NCI-H510A (cell line): ENCODE data around the gene DCD.
A peak's percentile ranks its signal among the peaks of the same experiment; 100 is the strongest.
"Not testable (repeated sequence)": the region's sequence is repeated elsewhere in the genome, so short reads cannot be mapped to it uniquely, and the experiment has no call there.

Experiments
- DNase-seq: peaks from one replicate; lab custom pipeline; 2025; lab: John Stamatoyannopoulos, UW

DCD gene, protein sequence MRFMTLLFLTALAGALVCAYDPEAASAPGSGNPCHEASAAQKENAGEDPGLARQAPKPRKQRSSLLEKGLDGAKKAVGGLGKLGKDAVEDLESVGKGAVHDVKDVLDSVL

DNA sequence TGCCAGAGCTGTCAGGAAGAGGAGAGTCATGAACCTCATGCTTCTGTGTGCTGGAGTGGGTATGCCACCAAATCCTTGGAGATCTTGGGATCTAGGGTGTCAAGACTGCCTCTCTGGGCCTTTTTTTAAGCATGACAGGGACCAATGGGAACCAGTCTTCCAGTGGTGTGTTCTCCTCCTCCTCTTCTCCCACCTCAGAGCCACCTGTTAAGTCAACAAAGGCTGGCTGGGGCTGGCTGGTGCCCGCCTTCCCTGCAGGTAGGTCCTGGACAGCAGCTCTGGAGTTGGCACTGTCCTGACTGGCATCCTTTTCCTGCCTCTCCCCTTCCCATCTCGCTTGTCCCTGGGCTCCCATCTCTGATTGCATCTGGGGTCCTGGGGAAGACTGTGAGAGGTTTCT, at the start of gene DCD:
TSS of gene DCD (minus strand) at position 101 of the 400 bp plus-strand sequence. CDS start at position 39, 62 bp downstream.
- DNase-seq: no peak

DNA sequence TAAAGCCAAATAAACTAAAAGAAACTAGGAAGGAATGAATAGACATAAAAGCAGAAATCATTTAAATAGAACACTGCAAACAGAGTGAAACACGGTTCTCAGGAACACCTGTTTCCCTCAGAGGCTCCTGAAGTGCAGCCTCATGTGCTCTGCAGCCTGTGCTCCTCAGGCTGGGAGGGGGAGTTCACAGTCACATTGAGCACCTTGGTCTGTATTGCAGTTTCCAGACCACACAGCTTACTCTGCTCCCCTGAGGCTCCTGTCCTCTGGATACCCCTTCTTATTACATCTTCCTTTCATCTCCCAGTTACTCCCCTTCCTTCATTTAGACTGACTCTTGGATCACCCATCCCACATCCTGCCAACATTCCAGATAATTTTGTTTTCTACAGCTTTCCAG, 49.7 kb upstream of the DCD start:
- DNase-seq: no peak

DNA sequence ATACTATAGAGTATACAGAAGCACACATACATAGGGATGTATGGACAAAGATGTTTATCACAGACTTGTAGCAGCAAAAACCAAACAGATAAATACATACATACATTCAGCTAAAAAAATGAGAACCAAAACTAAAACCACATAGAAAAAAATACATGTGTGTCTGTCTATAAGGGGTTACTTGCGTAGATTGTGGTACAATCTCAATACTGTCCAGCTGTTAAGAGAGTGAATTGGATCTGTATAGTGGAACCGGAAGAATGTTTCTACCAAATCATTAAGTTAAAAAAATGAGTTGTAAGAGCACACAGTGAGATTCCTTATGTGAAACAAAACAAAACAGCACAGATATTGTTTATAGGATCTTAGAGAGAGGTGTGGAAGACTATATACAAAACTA, 44.2 kb upstream of the DCD start:
- no peak for DNase-seq

DNA sequence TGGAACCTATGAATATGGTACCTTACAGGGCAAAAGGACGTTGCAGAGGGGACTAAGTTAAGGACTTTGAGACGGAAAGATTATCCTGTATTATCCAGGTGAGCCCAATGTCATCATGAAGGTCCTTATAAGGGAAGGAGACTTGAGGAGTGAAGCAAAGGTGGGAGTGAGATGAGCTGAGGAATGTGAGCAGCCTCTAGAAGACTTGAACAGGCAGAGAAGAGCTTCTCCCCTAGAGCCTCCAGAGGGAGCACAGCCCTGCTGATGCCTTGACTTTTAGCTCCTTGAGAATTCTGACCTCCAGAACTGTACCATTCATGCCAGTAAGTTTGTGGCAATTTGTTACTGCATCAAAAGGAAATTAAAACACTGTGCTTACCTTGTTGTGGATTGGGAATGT, 41.8 kb upstream of the DCD start:
- DNase-seq: no peak

DNA sequence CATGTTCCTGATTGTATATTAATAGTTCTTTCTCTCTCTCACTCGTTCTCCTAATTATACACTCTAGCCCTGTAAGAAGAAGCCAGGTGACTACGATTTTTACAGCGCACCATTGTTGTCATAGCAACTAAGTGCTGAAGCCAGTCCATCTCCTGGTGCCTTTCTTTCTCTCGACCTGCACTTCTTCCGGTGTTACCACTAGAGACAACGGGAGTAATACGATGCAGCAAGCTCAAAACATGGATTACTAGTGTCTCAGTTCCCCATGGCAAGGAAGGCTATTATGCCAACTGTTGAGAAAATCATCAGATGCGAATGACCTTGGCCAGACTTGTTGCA, 40.8 kb upstream of the DCD start:
- DNase-seq: peak; percentile 29

DNA sequence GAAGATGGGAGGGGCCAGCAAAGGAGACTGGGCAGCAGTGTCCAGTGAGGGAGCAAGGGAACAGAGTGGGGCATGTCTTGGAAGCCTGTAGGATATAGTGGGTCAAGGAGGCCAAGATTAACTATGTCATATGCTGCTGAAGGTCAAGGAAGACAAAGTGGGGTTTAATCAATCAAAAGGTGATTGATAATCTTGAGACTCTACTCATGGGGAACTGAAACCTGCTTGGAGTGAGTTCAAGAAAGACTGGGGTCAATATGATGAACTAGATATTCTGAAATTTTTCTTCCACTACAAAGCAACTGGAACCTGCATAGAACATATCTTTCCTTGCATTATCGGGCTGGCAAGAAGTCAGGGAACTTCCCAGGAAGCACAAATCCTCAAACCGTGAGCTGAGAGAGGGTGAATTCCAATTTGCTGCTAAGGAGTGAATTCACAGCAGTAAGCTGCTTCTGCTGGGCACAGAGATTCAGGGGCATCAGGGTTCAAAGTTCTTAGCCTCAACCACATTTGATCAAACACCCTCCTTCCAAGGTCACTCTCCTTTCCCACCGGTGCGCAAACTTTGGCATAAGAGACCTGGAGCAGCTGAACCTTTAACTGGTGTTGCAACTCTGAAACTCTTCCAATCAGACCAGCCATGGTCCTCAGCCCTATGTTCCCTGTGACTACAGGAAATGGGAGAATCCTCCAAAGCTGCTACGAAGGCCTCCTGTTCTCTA, 40.3 kb upstream of the DCD start:
- no peak for DNase-seq

DNA sequence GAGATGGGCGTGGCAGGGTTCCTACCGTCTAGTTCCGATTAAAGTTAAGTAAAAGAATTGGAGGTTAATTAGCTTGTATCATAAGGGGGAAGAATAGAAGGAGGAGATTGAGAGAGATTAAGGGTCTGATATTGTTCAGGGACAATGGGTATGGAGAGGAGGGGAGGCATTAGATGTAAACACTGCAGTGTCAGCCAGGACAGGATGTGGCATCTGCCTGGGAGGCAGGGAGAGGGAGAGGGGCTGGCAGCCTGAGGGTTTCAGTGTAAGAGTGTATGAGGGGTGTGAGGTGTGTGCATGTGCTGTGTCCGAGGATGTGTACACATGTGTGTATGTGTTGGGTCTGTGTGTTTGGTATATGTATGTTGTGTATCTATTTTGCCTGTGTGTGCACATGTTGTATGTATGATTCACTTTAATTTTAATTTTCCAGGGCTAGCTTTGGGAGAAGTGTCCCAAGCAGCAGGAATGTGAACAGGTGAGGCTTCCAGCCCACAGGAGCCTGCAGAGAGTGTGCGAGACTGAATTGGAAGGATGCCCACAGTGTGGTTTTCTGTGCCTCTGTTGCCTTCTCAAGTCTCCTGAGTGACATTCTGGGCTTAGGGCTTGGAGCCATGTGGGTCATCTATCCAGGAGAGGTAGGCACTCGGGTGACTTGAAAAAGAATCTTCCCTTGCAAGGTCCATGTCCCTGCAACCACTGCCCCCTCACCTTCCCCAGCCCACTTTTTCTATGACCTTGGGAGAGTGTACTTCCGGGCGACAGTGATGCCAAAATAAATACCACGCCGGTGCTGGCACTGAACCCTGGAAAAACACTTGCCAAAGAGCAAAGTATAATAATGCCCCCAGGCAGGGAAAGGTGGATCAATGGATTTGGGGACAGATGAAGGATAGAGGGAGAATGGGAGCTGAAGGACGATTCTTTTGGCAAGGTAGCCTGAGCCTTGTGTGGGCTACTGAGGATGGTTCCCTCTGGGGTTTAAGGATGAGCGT, 36.8 kb upstream of the DCD start:
- DNase-seq: no peak

DNA sequence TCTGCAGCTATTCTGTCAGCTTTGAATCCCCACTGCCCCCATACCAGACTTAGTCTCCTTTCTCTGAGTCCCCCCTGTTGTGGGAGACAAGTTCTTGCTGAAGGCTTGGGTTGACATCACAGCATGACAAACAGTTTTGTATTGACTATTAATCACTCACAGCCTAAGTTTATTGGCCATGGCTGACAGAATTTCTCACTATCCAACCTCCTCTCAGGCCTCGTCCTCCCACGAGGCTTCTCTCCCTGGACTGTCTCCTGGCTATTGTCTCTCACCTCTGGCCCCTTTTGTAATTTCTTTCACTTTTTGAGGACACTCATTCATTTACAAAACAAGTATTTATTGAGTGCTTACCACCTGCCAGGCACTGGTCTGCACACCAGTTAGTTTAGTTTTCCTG, 35.2 kb upstream of the DCD start:
- DNase-seq: no peak

DNA sequence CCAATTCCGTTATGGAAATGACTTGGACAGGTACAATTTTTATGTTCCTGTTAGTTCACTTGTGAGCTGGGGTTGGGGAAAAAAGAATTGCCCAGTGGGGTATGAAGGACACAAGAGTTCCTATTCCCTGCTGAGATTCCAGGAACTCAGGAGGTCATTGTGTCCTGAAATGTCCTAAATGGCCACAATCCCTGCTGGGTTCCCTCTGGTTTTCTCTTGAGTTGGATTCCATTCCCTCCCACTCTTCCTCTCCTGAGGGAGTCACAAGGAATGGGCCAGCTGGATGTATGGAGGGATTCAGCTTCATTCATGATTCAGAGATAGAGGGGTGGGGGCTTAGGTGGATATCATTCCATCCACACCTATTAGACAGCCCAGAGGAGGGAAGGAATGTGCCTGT, 34.5 kb upstream of the DCD start:
- no peak for DNase-seq

DNA sequence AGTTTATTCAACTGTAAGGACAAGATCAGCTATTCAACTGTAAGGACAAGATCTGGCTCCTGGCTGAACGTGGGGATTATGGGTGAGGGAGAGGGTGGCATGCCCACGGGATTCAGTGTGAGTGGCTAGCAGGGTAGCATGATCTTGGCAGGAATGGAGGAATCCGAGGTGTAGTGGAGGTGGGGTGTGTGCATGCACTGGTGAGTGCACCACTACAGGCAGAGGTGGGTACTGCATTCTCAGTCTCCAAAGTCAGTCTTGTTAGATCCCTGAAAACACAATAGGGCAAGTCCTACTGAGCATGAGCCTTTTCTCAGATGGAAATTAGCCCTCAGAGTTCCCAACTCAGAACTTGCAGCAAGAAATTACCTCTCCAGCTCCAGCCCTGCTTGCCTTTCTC, 32.2 kb upstream of the DCD start:
- no peak for DNase-seq

DNA sequence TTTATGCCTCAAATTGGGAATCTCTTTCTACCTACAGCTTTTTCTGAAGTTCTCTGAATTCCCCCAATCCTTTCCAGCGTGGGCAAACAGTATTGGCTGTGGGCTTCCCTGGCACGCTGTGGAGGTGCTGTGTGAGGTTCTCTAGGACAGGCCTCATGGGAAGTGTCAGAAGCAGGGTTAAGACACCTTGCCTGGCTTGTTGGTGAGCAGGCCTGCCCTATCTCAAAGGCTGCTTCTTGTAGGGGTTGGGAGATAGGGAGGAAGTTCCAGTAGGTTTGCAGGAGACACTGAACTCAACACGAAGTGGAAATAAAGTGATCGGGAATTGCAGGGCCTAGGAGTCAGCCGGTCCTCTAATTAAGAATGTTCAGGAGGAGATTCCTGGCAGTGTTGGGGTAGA, 30.0 kb upstream of the DCD start:
- no peak for DNase-seq

DNA sequence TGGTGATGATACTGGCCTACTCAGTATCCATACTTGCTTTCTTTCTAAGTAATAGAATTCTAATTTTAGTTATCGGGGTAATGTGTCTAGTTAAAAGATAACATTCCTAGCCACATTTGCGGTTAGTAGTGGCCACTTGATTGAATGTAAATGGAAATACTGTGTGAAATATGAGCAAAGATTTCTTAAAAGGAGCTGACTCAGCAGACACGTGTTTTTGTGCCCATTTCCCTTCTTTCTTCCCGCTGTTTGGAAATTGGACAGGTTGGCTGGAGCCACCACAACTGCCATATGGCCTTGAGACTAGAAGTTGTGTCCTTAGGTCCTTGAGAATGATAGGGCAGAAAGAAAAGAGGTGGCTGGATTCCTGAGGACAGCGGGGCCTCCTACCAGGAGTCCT, 19.8 kb upstream of the DCD start:
- no peak for DNase-seq

DNA sequence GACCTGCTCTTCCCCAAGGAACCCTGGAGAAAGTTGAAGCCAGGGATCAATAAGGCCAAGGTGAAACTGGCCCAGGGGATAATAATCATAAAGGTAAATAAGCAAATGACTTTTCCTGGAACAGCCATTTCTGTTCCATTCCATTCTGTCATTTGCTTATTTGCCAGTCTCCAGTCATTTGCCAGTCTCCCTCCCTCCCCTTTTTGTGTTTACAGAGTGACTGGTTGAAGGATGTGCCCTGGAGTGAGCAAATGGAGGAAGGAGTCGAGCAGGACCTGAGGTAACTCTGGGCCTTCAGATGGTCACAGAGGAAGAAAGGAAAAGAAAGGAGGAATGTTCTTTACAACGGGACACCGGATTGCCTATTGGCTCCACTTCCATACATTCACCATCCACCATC, 17.8 kb upstream of the DCD start:
- no peak for DNase-seq

DNA sequence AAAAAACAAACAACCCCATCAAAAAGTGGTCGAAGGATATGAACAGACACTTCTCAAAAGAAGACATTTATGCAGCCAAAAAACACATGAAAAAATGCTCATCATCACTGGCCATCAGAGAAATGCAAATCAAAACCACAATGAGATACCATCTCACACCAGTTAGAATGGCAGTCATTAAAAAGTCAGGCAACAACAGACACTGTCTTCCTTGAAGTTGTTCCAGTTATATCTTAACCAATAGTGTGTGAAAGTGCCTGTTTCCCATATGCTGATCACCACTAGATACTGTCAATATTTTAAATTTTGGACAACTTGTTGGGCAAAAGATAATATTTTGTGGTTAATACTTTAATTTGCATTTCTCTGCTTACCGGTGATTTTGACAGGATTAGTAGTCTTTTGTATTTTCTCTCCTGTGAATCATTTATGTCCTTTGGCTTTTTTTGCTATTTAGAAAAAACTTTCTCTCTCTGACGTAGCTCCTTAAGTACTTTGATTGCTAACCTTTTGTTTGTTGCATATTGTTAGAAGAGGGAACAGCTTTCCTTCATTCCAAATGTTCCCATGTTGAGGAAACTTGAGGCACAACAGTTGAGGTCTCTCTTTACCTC, 17.0 kb upstream of the DCD start:
- DNase-seq: not testable (repeated sequence)

DNA sequence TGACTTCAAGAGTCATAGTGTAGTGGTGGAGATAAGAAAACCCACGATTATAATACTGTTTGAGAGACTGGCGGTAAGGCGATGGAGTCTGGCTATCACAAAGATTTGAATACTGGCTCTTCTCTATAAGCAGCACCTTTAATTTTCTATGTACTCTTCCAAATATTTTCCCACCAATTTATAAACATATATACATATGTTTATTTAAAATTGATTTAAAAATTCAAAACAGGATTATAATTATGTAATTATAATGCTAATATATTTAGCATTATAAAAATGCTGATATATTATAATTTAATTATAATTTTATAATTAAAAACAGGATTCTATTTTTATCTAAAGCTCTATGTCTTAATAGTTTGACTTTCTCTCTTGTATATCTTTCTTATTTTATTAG, 15.4 kb upstream of the DCD start:
- DNase-seq: no peak

DNA sequence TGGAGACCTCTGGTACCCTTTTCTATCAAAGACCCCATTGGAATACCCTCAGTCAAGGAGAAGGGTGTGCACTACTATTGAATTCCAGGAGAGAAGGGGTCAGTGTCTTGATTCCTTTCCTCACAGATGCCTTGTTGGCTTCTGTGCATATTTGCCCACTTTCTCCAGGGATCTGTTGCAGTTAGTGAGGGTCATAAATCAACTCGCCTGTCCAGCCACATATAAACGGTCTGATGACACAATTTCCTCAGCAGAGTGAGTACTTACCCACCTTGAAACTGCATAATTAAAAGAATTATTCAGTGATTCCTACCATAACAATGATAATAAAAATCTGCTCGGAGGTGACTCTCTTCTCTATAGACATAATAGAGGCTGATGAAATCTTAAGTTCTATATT, 13.9 kb upstream of the DCD start:
- no peak for DNase-seq

DNA sequence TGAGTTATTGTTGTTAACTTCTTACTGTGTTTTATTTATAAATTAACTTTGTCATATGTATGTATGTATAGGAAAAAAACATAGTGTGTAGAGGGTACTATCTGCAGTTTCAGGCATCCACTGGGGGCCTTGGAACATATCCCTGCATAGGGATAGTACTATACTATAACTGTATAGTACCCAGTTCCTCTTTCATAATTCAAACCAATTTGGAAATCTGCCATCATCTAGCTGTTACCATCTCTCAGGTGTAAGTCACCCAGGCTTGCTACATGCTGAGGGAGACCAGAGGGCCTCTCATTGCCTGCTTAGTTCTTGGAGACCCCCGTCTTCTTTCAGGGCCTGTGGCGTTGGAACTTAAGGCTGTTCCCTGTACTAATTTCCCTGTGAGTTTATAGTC, 12.9 kb upstream of the DCD start:
- DNase-seq: no peak

DNA sequence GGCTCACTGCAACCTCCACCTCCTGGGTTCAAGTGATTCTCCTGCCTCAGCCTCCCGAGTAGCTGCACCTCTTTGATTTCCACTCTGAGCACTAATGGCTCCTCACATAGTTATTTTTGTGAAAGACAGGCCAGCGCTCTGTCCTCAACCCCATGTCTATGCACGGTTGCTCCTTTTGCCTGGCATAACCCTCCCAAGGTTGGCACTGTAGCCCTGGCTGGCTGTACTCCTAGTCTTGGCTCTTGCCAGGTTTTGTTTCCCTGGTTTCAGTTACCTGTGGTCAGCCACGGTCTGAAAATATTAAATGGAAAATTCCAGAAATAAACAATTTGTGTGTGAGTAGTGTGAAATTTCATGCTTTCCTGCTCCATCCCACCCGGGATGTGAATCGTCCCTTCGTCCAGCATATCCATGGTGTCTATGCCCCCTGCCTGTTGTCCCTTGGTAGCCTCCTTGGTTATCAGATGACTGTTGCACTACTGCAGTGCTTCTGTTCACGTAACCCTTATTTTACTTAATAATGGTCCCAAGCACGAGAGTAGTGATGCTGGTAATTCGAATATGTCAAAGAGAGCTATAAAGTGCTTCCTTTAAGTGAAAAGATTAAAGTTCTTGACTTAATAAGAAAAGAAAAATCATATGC, 12.3 kb upstream of the DCD start:
- no peak for DNase-seq

DNA sequence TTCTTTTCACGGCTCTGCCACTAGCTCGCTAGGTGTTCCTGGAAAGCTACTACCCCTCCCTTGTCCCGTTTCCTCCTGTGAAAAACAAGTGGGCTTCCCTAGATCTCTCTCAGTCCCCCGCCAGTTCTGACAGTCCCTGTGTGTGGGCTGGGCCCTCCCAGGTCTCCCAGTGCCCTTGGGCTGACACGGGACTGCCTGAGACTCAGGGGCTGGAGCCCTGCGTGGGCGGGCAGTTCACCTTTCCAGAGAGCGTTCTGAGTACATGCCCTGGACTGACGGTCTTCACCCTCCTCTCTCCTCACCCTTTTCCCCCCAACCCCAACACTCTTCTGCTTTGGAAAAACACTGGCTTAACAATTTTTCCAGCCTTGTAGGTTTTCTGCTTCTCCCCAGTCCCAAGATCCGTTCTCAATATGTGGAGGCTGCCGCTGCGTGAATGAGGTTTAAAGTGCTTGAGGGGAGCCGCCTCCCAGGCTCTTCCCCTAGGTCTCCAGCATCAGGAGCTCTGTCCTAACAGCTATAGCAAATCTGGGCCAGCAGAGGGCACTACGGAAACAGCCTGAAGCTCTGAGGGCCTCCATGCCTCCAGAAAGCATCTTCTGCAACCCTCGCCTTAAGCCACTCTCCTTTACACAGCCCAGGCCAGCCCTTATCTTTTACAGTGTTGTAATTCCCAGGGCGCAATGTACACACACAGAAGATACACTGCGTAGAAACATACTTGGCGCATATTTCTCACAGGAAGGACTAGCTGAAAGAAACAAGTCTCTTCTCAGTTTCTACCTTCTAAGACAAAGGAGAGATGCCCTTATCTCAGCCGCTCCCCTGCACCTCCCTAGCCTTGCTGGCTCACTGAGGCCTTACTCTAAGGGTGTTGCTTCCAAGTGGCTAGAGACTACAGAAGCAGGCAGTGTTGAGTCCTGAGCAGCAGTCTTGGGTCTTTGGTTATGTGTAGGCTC, 10.4 kb upstream of the DCD start:
- no peak for DNase-seq

DNA sequence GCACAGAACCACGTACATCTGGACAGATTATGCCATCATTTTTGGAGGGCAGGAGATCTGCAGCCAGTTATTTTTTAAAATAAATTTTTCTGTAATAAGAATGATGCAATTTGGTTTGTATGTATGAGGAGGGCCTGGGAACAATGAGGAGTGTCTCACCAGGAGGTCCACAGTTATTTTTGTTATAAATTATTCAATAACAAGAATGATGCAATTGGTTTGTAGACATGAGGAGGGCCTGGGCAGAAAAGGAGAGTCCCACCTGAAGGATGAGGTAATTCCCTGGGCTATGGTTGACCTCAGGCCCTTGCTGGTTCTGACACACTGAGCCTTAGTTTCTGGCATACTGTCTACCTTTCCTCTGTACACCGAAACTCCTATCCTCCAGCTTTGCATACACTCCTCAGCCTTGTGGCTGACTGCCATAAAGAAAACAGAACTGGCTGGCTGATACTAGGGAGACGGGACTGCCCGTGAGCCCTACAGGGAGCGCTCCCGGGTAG, 9.0 kb upstream of the DCD start:
- DNase-seq: no peak

DNA sequence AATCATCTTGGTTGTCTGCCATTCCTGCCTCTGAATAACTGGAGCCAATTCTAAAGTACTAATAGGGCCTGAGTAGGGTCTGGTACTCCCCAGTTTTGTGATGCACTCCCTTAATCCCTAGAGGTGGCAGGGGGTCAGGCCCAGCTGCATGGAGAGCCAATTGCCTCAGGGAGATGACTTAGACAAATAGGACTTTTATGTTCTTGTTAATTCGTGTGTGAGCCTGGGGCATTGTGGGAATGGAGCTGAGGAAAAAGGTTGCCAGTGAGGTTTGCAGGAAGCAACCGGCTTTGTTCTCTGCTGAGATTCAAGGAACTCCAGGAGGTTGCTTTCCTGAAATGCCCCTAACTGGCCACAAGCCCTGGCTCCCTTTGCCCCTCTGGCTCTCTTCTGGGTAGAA, 6.8 kb upstream of the DCD start:
- DNase-seq: no peak
